Lung (tissue), 12 donors: Measurements from ENCODE around the gene GRIK1. TPM values are rescaled to one million over a fixed set of nuclear protein-coding genes. Genes with fewer than 3 reads are reported as not detected.

Experiments
- ATAC-seq: fragments of 200-7000 bp; cut with Tn5 transposase; one replicate; pipeline ENCODE4 v1.9.1; 2020; ENCODE audit warnings: moderate number of reproducible peaks; ENCODE audit not compliant: insufficient read depth, low FRiP score
- DNase-seq, 3 donors: peaks; one replicate each; pipeline ENCODE4 v3.0.0-alpha.2; 2013 to 2017
- H3K27ac ChIP-seq, 2 donors: one replicate each; pipeline ENCODE4 v1.5.1; 2013; ENCODE audit warnings: mild to moderate bottlenecking in 2 of 2, moderate library complexity in 2 of 2, control low read depth in 1 of 2, inconsistent platforms in 1 of 2, low read depth in 1 of 2, low read length in 1 of 2
- H3K27me3 ChIP-seq, 3 donors: one replicate each; pipeline ENCODE4 v1.5.1; 2013; ENCODE audit warnings: low read length in 2 of 3; ENCODE audit not compliant: control insufficient read depth in 3 of 3, insufficient read depth in 3 of 3
- H3K36me3 ChIP-seq, 4 donors: one replicate each; pipeline ENCODE4 v1.5.1; 2013; ENCODE audit warnings: low read length in 4 of 4, mild to moderate bottlenecking in 1 of 4, moderate library complexity in 1 of 4; ENCODE audit not compliant: control insufficient read depth in 4 of 4, insufficient read depth in 4 of 4
- H3K4me1 ChIP-seq, 5 donors: one replicate each; pipeline ENCODE4 v1.5.1; 2013; ENCODE audit warnings: low read length in 5 of 5, mild to moderate bottlenecking in 2 of 5, moderate library complexity in 1 of 5; ENCODE audit not compliant: control insufficient read depth in 5 of 5, insufficient read depth in 5 of 5
- H3K4me3 ChIP-seq: one replicate; pipeline ENCODE4 v1.5.1; 2013; ENCODE audit warnings: mild to moderate bottlenecking, control low read depth, moderate library complexity
- H3K9ac ChIP-seq, 2 donors: one replicate each; pipeline ENCODE4 v1.5.1; 2013; ENCODE audit warnings: low read length in 2 of 2, control low read depth in 1 of 2; ENCODE audit not compliant: insufficient read depth in 1 of 2
- H3K9me3 ChIP-seq, 4 donors: one replicate each; pipeline ENCODE4 v1.5.1; 2013; ENCODE audit warnings: low read length in 3 of 4, mild to moderate bottlenecking in 1 of 4, moderate library complexity in 1 of 4; ENCODE audit not compliant: control insufficient read depth in 4 of 4, insufficient read depth in 3 of 4
- CTCF ChIP-seq: IDR thresholded peaks from 2 replicates; pipeline ENCODE4 v1.5.1; 2012; ENCODE audit warnings: mild to moderate bottlenecking; ENCODE audit errors: control extremely low read depth, extremely low read depth
- WGBS, 2 donors: extraction: QIAGEN DNeasy Blood & Tissue Kit; methylation state at CpG; one replicate each; pipeline ENCODE4 v1.1.7; 2013; 5-methylcytosine and 5-hydroxymethylcytosine counted together
- polyA plus RNA-seq, 2 donors: library from polyadenylated mRNA; stranded (reverse); fragments of 200-250 nt; gene quantifications; one replicate each; pipeline ENCODE4 v1.2.1, GENCODE V29; 2013
- total RNA-seq, 2 donors: library from RNA; depleted of rRNA in 1 of 2; stranded (reverse); fragments of >200 nt in 1 of 2; gene quantifications; one replicate each; pipeline ENCODE4 v1.2.1, GENCODE V29; 2014 to 2021
- donor health status: control.
- donor health status: control.
- donor health status: Bipolar disorder and iron deficiency.
- donor health status: healthy.
- donor health status: DM: yes; HTN: yes; CAD: no.

GRIK1 gene
- total and polyA plus RNA-seq, 4 donors, result 0.26 TPM; not detected in 3

- TF ChIP-seq CTCF, result no peak
- Histone ChIP-seq H3K4me3 (no peak overlapping the region), H3K4me1 (no peaks in the 10 kb centered on the region), H3K9ac (no peak overlapping the region), H3K27me3 (no peaks in the 10 kb centered on the region), H3K9me3 (no peaks in the 10 kb centered on the region), H3K27ac (no peak overlapping the region), H3K36me3 (no peaks in the 10 kb centered on the region)
- WGBS, 2 donors, result 86 to 87% methylated on average over 3 of the region's 3 CpGs
- no peak for ATAC-seq
- DNase-seq, result no peak
Observed at GRCh38 chr21:29975776-29976175, 36.0 kb upstream of the GRIK1 start.

GRCh38 chr21:29973258-29973657 lies 33.5 kb upstream of the GRIK1 start:
- no peak overlapping the region for H3K4me3 ChIP-seq
- DNase-seq, result no peak
- no peak overlapping the region for H3K27ac ChIP-seq
- H3K9me3 ChIP-seq, result no peaks in the 10 kb centered on the region
- no peak for ATAC-seq
- no peaks in the 10 kb centered on the region for H3K36me3 ChIP-seq
- no peak overlapping the region for H3K9ac ChIP-seq
- 87 to 96% methylated on average over 3 of the region's 3 CpGs for WGBS, 2 donors
- H3K27me3 ChIP-seq, result no peaks in the 10 kb centered on the region
- no peak for TF ChIP-seq CTCF
- H3K4me1 ChIP-seq, result no peaks in the 10 kb centered on the region

- 75 to 86% methylated on average over 11 of the region's 11 CpGs for WGBS, 2 donors
Observed at GRCh38 chr21:29961291-29962027, 21.7 kb upstream of the GRIK1 start.

More at GRCh38 chr21:29961291-29962027, 21.7 kb upstream of the GRIK1 start:
- Histone ChIP-seq H3K27me3 (no peaks in the 10 kb centered on the region), H3K27ac (no peak overlapping the region), H3K9me3 (peaks cover 0 to 4% (median 1%) of the 10 kb centered on the region in 4 donors), H3K36me3 (no peaks in the 10 kb centered on the region), H3K9ac (no peak overlapping the region), H3K4me3 (no peak overlapping the region), H3K4me1 (peaks cover 0 to 3% (median 0%) of the 10 kb centered on the region in 5 donors)
- DNase-seq (no peak), ATAC-seq (no peak)
- TF ChIP-seq CTCF, result no peak
